DMS53 (cell line): ENCODE data around the gene HK2.
A peak's percentile ranks its signal among the peaks of the same experiment; 100 is the strongest.
"Not testable (repeated sequence)": the region's sequence is repeated elsewhere in the genome, so short reads cannot be mapped to it uniquely, and the experiment has no call there.

Experiments used
- DNase-seq: peaks from one replicate; lab custom pipeline; 2025; lab: John Stamatoyannopoulos, UW

The HK2 gene

DNA sequence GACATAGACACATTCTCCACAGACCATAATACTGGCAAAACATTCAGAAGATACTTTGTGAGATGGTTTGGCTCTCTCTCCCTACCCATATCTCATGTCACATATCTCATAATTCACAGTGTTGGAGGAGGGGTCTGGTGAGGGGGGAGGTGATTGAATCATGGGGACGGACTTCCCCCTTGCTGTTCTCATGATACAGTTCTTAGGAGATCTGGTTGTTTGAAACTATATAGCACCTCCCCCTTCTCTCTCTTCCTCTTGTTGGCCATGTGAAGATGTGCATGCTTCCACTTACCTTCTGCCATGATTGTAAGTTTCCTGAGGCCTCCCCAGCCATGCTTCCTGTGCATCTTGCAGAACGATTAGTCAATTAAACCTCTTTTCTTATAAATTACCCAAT, 61.1 kb downstream of the HK2 start:
- DNase-seq = no peak

DNA sequence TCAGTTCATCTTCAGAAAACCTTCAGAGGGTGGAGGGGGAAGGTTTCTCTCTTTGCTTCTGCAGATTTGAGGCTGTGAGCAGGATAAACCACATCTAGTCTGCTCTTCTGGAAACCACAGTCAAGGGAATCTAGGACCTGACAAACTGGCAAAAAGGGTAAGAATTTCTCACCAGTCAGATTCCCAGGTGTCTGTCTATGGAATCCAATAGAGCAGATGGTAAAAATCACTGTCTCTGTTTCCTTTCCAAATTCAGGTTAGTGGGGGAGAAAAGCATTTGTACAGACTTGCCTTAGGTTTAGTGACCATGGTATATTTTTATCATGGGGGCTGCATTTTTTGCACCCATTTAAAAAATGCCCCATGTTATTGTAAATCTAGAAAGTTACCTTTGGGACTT, 62.3 kb downstream of the HK2 start:
- no peak for DNase-seq

DNA sequence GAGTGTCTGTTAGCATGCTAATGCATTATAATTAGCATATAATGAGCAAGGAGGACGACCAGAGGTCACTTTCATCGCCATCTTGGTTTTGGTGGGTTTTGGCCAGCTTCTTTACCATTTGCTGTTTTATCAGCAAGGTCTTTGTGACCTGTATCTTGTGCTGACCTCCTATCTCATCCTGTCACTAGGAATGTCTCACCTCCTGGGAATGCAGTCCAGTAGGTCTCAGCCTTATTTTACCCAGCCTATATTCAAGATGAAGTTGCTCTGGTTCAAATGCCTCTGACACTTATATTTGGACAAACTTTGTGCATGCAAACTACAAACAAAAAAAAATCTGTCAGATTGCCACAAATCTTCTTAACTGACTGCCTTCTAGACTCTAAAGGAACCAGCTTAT, 66.3 kb downstream of the HK2 start:
- DNase-seq = not testable (repeated sequence)

DNA sequence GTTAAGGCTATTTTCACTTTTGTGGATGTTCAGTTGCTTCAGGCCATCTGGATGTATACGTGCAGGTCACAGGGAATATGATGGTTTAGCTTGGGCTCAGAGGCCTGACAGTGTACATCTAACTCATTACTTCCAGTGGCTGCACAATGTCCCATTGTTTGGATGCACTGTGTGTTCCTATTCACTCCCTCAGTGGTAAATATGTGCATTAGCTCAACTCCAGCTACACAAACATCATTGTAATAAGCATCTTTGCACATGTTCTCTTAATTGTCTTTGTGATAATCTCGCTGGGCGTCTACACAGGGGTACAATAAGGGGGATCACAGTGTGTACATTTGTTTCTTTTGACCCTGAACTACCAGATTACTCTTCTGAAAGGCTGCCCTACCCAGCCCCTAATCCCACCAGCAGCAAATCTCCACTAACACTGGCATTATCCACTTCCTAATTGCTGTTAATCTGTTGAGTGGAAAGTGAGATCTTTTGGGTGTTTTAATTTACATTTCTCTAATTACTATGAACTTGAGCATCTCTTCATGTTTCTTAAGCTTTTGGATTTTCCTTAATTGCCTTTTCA, 68.4 kb downstream of the HK2 start:
- peak; percentile 22 for DNase-seq

DNA sequence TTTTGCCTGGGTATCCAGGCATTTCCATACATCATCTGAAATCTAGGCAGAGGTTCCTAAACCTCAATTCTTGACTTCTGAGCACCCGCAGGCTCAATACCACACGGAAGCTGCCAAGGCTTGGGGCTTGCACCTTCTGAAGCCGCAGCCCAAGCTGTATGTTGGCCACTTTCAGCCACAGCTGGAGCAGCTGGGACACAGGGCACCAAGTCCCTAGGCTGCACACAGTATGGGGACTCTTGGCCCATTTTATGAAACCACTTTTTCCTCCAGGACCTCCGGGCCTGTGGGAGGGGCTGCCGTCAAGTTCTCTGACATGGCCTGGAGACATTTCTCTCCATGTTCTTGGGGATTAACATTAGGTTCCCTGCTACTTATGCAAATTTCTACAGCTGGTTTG, 72.5 kb downstream of the HK2 start:
- no peak for DNase-seq

DNA sequence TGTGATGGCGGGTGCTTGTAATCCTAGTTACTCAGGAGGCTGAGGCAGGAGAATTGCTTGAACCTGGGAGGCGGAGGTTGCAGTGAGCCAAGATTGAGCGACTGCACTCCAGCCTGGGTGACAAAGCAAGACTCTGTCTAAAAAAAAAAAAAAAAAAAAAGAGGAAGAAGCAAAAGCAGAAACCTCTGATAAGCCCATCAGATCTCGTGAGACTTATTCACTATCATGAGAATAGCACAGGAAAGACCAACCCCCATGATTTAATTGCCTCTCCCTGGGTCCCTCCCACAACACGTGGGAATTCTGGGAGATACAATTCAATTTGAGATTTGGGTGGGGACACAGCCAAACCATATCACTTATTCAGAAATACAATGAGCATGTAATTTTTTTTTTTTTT, 73.6 kb downstream of the HK2 start:
- not testable (repeated sequence) for DNase-seq

DNA sequence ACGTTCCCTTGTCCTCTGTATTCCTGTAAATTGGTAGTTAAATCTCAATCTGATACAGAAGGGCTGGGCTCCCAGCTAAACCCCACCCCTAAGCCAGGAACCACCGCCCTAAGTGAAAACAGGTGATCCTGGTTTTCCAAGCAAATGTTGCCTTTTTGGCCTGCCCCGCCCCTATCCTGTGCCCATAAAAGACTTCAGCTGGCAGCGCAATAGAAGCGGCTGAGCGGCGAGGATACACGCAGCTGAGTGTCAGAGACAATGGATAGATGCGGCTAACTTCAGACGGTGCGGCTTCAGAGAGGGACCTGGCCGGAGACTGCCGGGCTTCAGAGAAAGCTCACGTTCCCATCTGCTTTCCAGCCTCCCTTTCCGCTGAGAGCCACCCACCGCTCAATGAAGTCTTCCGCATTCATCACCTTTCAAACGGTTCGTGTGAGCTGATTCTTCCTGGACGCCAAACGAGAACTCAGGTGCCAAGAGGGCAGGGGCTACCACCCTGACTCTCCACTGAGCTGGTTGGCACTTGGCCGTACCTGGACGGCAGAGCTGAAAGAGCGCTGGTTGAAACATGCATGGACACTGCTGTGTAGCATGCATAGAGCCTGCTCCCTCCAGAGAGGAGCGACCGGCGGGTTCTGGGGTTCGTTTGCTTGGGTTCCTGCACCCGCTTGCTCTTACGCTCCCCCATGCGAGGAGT, 75.0 kb downstream of the HK2 start:
- DNase-seq = peak; percentile 62

DNA sequence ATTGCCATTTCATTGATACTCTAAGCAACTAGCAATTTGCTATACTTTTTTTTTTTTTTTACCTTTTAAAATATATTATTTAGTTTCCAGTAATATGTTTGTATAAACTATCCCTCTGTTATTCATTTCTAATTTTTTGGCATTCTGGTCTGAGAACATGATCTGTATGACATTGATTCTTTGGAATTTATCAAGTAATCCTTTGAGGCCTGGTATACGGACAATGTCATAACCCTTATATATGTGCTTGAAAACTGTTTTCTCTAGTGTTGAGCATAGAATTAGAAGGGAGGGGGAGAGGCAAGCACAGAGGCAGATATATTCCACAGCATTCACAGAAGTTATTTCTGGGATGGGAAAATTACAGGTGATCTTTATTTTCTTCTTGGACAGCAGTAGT, 76.3 kb downstream of the HK2 start:
- DNase-seq = no peak

DNA sequence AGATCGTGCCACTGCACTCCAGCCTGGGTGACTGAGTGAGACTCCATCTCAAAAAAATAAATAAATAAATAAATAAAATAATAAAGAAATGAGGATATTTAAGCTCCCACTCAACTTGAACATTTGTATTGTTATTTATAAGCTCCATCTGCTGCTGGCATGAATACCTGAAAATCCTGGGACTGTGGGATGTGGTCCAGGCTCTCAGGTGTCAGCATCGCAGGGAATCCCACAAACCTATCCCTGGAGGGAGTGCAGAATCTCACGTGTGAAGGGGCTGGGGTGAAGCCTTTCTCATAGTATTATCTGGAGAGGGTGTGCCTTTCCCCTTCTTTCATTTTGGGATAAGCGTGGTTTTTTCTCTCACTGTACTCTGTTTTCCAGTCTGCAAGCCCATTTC, 77.1 kb downstream of the HK2 start:
- no peak for DNase-seq

DNA sequence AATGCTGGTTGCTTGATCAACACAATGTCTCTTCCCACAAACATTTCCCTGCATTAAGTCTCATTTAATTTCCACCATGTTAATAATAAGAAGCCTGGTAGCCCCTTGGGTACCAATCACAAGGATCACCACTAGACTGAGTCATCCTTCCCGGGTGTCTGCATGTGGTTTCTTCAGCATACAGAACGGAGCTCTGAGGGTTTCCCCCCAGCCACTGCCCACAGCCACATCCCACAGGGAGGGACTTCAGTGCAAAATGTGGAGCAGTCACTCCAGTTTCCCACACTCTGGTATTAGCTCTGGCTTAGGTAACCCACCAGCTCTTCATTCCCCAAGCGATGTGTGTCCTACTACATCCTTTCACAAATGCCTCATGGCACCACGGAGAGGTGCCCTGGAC, 81.8 kb downstream of the HK2 start:
- no peak for DNase-seq

DNA sequence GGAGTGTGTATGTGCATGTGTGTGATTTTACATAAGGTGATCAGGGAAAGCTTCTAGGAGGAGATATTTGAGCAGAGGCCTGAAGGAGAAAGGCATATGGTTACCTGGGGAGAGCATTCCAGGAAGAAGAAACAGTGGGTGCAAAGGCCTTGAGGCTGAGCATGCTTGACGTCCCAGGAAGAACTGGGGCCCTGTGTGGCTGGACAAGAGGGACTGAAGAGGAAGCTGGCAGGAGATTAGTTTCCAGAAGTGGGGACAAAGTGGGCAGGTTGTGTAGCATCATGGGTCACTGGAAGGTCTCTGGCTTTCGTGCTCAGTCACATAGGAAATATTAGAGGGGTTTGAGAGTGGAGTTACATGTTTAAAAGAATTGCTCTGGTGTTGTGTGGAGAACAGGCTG, 82.5 kb downstream of the HK2 start:
- DNase-seq = no peak

DNA sequence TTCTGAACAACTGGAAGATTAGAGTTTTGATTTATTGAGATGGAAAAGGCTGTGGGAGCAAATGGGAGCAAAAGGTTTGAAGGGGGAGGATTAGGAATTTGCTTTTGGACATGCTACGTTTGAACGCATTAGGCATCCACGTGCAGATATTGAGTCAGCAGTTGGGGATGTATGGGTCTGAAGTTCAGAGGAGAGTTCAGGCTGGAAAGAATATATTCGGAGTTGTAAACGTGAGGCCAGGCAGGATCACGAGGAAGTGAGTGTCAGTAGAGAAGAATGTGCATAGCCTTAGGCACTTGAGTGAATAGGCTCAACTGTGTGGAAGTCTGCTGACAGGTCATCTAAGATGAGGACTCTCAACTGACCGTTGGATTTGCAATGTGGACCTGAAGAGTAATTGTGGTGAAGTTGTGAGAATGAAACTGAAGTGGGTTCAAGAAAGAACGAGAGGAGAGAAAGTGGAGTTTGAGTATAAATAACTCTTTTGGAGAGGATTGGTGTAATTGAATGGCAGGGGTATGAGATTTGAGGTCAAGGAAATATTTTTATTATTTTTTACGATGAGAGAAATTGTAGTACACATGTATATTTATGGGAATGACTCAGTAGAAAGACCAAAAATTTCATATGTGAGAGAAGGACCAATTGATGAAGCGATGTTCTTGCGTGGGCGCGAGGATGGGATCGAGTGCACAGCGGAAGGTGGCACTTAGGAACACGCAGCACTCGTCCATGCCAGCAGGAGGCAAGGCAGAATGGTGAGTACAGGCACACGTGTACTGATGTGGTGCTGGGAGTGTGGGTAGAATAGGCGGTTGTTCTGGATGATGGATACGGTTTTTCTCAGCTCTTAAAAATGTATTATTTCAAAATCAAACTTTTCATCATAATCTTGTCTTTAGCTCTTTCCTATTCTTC, 84.0 kb downstream of the HK2 start:
- peak; percentile 27 for DNase-seq

DNA sequence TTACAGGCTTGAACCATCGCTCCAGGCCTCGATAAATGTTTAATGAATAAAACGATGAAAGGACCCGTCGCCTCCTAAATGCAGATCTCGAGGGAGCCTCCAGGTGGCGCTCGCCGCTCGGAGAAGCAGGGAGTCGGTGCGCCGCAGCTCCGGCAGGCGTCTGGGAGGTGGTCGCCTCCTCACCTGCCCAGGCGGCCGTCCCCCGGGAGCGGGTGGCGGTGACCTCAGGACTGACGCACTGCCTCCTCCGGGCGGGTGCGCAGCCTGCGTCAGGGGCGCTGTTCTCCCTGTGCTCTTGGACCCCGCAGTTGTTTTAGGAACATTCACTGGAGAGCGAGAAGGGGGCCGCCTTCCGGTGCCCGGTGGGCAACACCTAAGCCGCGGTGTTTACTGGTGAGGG, 85.9 kb downstream of the HK2 start:
- peak; percentile 83 for DNase-seq

DNA sequence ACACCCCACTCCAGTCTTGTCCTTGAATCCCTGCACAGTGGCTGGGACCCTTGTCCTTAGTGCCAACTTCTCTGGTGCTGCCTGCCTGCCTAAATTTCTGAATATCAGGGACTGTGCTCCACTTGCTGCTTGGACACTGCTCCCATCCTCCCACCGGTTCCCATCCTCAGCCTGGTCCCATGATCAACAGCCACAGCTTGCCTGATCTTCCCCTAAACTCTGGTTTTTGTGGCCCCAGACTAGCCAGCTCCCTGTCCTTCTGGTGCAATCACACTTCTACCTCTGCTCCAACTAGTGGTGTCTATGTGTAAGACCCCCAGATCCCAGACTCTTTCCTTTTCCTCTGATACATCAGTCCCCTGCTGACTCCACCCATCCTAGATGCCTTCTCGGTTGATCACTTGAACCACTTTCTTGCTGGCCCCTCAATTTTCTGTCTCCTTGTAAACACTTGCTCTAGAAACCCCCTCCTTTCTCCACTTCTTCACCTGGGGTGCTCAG, 87.4 kb downstream of the HK2 start:
- DNase-seq = peak; percentile 13

DNA sequence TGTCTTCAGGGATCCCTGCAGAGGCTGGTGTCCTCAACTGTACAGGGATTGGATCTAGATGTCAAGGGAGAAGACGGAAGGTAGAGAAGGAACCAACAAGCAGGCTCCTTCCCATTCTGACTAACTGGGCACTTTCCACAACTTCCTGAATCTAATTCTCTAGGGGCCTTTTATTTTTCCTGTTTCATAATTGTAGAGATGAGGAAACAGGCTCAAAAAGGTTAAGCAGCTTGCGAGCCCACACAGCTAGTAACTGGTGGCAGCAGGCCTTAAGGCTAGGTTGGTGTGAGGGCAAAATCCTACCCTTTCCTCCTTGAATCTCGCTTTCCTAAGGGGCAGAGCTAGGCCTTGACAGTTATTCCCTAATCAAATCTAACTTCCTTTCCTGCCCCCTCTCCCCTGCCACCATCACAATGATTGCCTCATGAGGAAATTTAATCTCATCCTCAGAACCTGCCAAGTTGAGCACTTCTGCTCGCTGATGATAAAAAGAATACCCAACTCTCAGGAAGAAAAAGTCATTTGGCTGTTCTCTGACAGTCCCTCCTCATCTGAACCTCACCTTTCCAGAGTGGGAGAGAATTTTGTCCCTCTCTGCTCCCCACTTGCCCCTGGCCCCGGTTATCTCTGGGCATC, 88.8 kb downstream of the HK2 start:
- no peak for DNase-seq

DNA sequence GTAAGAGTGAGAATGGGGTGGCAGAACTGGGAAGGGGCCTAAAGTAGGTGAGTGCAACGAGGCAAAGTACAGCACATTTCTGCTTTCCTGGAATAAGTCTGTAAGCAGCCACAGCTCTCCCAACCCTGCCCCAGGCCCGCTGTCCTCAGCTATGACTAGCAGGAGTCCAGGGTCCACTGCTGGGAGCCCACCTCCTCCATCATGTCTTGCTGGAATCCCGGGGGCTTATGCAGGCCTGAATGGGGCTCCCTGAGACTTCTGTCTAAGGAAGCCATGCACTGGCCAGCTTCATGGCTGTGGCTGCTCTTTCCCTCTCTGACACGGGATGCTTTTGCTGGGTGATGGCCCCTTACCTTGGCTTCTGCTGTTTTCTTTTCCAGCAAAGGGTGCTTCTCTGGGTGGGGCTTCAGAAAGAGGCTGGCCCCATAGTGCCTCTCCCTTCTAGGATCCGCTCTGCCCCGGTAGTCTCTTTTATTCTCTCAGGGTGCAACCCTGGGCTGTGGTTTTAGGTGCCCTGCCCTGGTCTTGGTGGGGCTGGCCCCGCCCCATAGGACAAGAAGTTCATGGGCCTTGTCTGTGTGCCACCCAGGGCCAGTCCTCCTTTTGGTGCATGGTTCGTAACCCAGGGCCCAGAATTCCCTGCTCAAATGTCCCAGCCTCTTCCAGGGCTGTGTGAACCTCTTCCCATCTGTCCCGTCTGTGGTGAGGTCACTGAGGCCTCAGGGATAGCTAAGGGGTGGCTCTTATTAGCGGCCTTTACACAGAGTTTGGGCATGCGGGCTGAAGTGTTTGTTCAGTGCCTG, 90.7 kb downstream of the HK2 start:
- DNase-seq = peak; percentile 45

DNA sequence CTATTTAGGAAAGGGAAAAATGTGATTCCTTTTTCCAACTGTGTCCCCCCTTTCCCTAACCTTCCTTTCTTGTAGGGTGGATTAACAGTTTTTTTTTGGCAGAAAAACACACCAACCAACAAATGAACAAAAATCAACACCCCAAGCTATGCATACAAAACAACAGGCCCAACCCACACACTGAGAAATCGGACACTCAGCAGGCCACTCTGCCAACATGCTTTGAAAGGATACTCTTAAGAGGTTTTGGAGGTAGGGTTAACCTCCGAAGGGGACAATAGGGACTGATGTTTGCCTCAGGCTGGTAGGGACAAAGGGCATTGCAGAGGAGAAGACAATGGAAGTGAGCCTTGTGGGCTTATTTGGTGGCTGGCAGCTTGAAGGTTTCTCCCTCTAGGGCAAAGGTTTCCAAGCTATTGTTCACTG, 91.4 kb downstream of the HK2 start:
- peak; percentile 46 for DNase-seq

DNA sequence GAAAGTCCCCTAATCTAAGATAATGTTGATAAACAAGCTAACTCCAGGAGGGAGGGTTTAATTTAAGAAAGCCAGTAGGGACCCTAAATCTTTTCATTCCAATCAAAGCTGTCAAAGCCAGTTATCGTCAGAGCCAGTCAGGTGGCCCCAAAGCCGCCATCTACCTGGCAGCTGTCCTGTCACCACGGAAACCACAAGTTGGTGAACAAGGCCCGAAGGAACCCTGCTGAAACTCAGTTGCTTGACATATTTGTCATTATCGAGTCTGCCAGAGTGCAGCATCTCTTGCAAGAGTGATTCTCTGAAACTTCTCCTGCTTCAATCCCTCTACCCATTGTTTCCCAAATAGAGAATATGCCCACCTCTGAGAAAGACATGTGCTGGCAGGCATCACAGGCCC, 93.7 kb downstream of the HK2 start:
- no peak for DNase-seq

DNA sequence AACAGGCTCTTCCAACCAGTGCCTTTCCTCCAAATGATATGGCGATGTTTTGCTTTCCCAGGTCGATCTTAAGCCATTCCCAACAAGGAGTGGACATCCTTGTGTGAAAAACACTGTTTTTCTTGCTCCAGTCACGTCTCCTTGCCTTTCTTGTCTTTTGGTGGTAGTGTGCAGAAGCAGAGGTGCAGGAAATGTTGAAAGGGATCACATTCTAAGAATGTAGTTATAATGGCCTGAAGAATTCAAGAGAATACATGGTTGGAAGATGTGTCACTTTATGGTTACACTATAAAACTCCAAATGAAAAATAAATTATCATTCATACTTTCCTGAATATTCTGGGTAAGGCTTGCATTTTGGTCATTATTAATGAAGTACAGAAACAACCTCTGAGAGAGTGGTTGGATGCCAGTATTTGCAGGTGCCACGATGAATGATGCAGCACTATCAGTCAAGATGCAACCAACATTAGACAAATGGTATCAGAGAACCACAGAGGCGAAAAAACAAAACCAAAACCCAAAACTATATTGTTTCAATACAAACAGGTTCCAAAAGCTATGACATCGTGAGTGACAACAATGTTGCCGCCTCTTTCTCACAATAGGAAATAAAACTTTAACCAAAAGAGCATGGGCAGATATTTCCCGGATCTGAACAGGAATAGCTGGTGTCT, 97.0 kb downstream of the HK2 start:
- DNase-seq = no peak

DNA sequence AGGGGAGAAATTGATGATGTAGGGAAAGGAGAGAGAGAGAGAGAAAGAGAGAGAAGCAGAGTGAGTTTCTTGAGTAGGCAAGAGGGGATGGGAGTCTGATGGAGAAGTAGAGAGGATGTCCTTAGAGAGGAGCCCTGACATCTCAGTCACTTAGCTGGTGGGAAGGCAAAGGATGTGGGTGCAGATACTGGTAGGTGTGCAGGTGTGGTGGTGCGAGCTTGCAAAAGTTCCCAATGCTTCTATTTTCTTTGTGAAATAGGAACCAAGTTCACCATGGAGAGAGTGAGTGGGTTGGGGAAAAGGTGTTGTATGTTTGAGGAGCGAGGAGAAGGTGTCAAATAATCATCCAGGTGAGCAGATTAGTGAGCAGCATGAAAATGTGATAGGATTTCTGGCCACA, 98.0 kb downstream of the HK2 start:
- DNase-seq = no peak

DNA sequence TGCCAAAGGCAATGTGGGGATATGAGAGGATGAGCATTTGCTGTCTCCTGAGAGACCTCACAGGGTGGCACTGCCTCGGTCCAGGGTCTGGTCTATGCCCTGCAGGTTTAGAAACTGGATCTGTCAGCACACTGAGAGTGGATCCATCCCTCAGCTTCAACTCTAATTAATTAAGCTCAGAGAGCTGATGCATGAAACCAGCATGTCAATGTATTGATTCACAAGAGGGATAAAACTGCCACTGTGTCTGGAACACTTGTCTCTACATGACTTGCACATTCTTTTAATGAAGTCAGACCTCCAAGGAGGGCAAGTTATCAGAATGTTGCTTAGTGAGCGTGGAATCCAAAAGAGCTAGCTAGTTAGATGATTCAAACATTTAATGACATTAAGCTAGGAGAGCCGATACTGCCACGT, 102.1 kb downstream of the HK2 start:
- DNase-seq = no peak
